GM21619 (cell line): ENCODE results near the gene ADH4.
"Not testable (repeated sequence)": the region's sequence is repeated elsewhere in the genome, so short reads cannot be mapped to it uniquely, and the experiment has no call there.

Experiments
- ATAC-seq: cut with Tn5 transposase; IDR thresholded peaks from one replicate; pipeline ENCODE4 v1.9.1; 2021; ENCODE audit not compliant: unreplicated experiment

Gene ADH4

GRCh38 chr4:99084595-99084994 lies 59.5 kb downstream of the ADH4 start:
- ATAC-seq, result no peak

DNA sequence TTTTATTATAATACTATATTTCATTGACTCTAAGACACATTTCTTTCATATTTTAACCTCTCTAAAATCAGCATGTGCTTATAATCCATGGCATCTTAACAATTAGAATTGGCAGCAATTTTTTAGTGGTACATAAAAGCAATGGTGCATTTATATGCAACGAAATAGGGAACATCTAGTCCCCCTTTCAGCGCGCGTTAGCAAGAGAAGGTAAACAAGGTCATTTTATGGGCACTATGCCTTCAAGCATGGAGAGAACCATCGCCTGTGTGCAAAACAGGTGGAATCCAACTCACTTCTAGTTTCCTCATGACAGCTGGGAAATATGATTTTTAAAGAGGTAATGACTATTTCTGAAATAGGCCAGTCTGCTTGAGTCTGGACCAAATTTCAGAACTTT lies 61.9 kb downstream of the ADH4 start:
- ATAC-seq, result no peak

- ATAC-seq, result not testable (repeated sequence)
These were observed 63.2 kb downstream of the ADH4 start for GRCh38 chr4:99080869-99081268.

GRCh38 chr4:99079625-99080295 lies 64.3 kb downstream of the ADH4 start:
- no peak for ATAC-seq

GRCh38 chr4:99078931-99079624 lies 65.0 kb downstream of the ADH4 start:
- no peak for ATAC-seq

GRCh38 chr4:99078336-99078735 lies 65.8 kb downstream of the ADH4 start:
- ATAC-seq, result no peak

DNA sequence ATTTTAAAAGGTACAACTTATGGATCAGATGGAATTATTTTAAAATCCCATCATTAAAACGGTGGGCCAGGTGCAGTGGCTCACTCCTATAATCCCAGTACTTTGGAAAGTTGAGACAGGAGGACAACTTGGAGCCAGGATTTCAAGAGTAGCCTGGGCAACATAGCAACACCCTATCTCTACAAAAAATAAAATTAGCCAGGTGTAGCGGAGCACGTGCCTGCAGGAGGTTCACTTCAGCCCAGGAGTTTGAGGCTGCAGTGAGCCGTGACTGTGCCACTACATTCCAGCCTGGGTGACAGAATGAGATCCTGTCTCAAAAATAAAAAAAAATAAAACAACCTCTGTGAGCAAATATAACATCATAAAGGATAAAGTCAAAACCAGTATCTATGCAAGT lies 66.9 kb downstream of the ADH4 start:
- no peak for ATAC-seq

- no peak for ATAC-seq
These were observed 67.7 kb downstream of the ADH4 start for GRCh38 chr4:99076292-99076976.

DNA sequence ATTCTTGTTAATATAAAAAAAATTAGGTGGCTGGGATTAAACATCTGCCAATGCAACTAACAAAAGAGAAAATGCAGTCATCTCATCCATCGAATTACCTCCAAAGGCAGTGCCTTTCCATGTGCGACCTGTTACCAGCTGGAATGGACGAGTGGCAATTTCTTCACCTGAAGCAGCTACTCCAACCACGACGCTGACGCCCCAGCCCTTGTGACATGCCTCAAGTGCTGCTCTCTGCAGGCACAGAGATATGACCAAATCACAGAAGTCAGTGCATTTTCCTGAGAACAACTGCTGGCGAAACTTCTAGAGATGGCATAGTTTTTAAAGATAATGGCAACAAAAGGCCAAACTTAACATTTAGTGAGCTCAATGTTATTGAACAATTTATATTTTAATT lies 69.3 kb downstream of the ADH4 start:
- ATAC-seq, result no peak
